Thoracic aorta (tissue), 2 donors: ENCODE results near the gene ZBED3. TPM values are rescaled to one million over a fixed set of nuclear protein-coding genes. Genes with fewer than 3 reads are reported as not detected.

Source experiments
- ATAC-seq: fragments of 150-250 bp; one replicate; pipeline ENCODE4 v1.8.0; 2017; ENCODE audit warnings: low read depth; ENCODE audit not compliant: insufficient number of reproducible peaks, low FRiP score
- DNase-seq: peaks from one replicate; pipeline ENCODE4 v3.0.0-alpha.2; 2020; ENCODE audit warnings: low spot score
- H3K27ac ChIP-seq, 2 donors: fragments of 200-600 bp; sonication (generic); 1 replicate in 1 of 2; 2 replicates in 1 of 2; pipeline ENCODE4 v1.5.1; 2016; ENCODE audit warnings: mild to moderate bottlenecking in 2 of 2, moderate library complexity in 2 of 2
- H3K27me3 ChIP-seq: fragments of 200-600 bp; sonication (generic); replicated peaks from 2 replicates; pipeline ENCODE4 v1.6.0; 2016; ENCODE audit warnings: mild to moderate bottlenecking; ENCODE audit not compliant: insufficient read depth
- H3K36me3 ChIP-seq: fragments of 200-600 bp; sonication (generic); one replicate; pipeline ENCODE4 v1.5.1; 2016
- H3K4me1 ChIP-seq, 2 donors: fragments of 200-600 bp; sonication (generic); 1 replicate in 1 of 2; 2 replicates in 1 of 2; pipeline versions ENCODE4 v1.5.1 to v1.6.0; 2016; ENCODE audit warnings: low read depth in 2 of 2, mild to moderate bottlenecking in 1 of 2; ENCODE audit not compliant: control insufficient read depth in 1 of 2
- H3K4me3 ChIP-seq: fragments of 200-600 bp; sonication (generic); 2 replicates; pipeline ENCODE4 v1.5.1; 2016; ENCODE audit warnings: mild to moderate bottlenecking
- H3K9me3 ChIP-seq: fragments of 200-600 bp; sonication (generic); 2 replicates; pipeline ENCODE4 v1.5.1; 2016
- CTCF ChIP-seq: fragments of 200-600 bp; sonication (generic); IDR thresholded peaks from one replicate; pipeline ENCODE4 v1.5.1; 2019; ENCODE audit warnings: antibody characterized with exemption
- total RNA-seq, 2 donors: library from RNA; depleted of rRNA; stranded (reverse); fragments of >200 nt; gene quantifications; one replicate each; pipeline versions ENCODE4 v1.1.0 to v1.2.3, GENCODE V29; 2016

ZBED3 gene
- total RNA-seq, 2 donors from 2014 or later = 4.4 to 6.2 TPM

GRCh38 chr5:77033338-77033737 lies 53.7 kb downstream of the ZBED3 start:
- Histone ChIP-seq H3K27me3 (no peaks in the 10 kb centered on the region), H3K4me1 (peaks cover 11 to 15% of the 10 kb centered on the region in 2 donors), H3K27ac (no peak overlapping the region), H3K9me3 (no peaks in the 10 kb centered on the region), H3K36me3 (peaks cover 24% of the 10 kb centered on the region), H3K4me3 (no peak overlapping the region)
- ATAC-seq (no peak), DNase-seq (no peak)
- TF ChIP-seq CTCF = no peak

- no peak for ATAC-seq
- Histone ChIP-seq H3K36me3 (peaks cover 20% of the 10 kb centered on the region), H3K4me1 (peaks cover 11 to 15% of the 10 kb centered on the region in 2 donors), H3K27me3 (no peaks in the 10 kb centered on the region), H3K27ac (no peak overlapping the region), H3K4me3 (no peak overlapping the region), H3K9me3 (no peaks in the 10 kb centered on the region)
- TF ChIP-seq CTCF = no peak
- no peak for DNase-seq
Observed at GRCh38 chr5:77032635-77033034, 54.5 kb downstream of the ZBED3 start.

GRCh38 chr5:77031891-77032290 lies 55.2 kb downstream of the ZBED3 start:
- peaks cover 15% of the 10 kb centered on the region for H3K36me3 ChIP-seq
- H3K9me3 ChIP-seq = no peaks in the 10 kb centered on the region
- H3K4me3 ChIP-seq = no peak overlapping the region
- H3K4me1 ChIP-seq = peaks cover 11 to 15% of the 10 kb centered on the region in 2 donors
- ATAC-seq (no peak), DNase-seq (no peak)
- no peak for TF ChIP-seq CTCF
- no peaks in the 10 kb centered on the region for H3K27me3 ChIP-seq
- no peak overlapping the region for H3K27ac ChIP-seq

- peak; percentile 85 for ATAC-seq
- H3K4me3 ChIP-seq = peak within 1 kb of the TSS; percentile 86
- H3K36me3 ChIP-seq = peaks cover 6% of the 10 kb centered on the region
- peaks cover 11 to 15% of the 10 kb centered on the region in 2 donors for H3K4me1 ChIP-seq
- peak; percentile 80 for DNase-seq
- no peak for TF ChIP-seq CTCF
- no peaks in the 10 kb centered on the region for H3K9me3 ChIP-seq
- H3K27ac ChIP-seq = peak within 1 kb of the TSS; percentile 88 to 93
- no peaks in the 10 kb centered on the region for H3K27me3 ChIP-seq
Observed at GRCh38 chr5:77030097-77031071, 56.7 kb downstream of the ZBED3 start, which contains the start of gene AGGF1. Gene AGGF1 (plus strand): TSS chr5:77030404. CDS start chr5:77030767, 363 bp downstream.

GRCh38 chr5:77029376-77029885 lies 57.7 kb downstream of the ZBED3 start:
- ATAC-seq = no peak
- peak overlapping the region; percentile 88 to 93 for H3K27ac ChIP-seq

More at GRCh38 chr5:77029376-77029885, 57.7 kb downstream of the ZBED3 start:
- Histone ChIP-seq H3K4me1 (peaks cover 11 to 15% of the 10 kb centered on the region in 2 donors), H3K27me3 (no peaks in the 10 kb centered on the region), H3K9me3 (no peaks in the 10 kb centered on the region), H3K36me3 (no peaks in the 10 kb centered on the region), H3K4me3 (peak overlapping the region; percentile 86)
- DNase-seq = no peak
- no peak for TF ChIP-seq CTCF
